Tibial nerve (tissue), 4 donors: ENCODE data around the gene SPTY2D1.

ENCODE experiments used
- EP300 ChIP-seq, 2 donors: sonication (generic); formaldehyde crosslinking; IDR thresholded peaks; one replicate each; pipeline ENCODE4 v1.6.1; 2017; ENCODE audit warnings: antibody characterized with exemption in 2 of 2, mild to moderate bottlenecking in 1 of 2
- POLR2A ChIP-seq, 2 donors: fragments of 450-650 bp; IDR thresholded peaks; one replicate each; pipeline ENCODE4 v1.6.1; 2017; ENCODE audit warnings: antibody characterized with exemption in 2 of 2, mild to moderate bottlenecking in 2 of 2, moderate library complexity in 2 of 2
- TF ChIP-seq, protein P1 (sequence below), 5 experiments: fragments of 200-600 bp in 3 of 5; fragments of 450-650 bp in 2 of 5; sonication (generic) in 3 of 5; IDR thresholded peaks; one replicate each; pipeline ENCODE4 v1.5.1; 2016 to 2019; ENCODE audit warnings: antibody characterized with exemption in 5 of 5, mild to moderate bottlenecking in 3 of 5, moderate library complexity in 2 of 5

DNA sequence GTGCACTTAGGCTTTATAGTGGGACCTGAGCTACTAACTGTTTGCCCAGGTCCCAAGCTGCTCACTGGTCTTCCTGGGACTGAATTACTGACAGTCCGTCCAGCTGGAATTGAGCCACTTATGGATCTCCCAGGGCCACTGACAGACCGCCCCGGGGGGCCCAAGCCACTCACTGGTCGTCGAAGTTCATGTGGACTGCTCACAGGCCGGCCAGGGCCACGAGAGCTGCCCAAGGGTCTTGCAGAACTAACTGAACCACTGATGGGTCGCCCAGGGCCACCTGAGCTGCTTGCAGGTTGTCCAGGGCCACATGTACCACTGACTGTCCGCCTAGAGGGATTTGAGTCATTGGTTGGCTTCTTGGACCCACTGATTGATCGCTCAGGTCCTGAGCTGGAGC, 19.5 kb downstream of the SPTY2D1 start:
- TF ChIP-seq, protein P1, sequence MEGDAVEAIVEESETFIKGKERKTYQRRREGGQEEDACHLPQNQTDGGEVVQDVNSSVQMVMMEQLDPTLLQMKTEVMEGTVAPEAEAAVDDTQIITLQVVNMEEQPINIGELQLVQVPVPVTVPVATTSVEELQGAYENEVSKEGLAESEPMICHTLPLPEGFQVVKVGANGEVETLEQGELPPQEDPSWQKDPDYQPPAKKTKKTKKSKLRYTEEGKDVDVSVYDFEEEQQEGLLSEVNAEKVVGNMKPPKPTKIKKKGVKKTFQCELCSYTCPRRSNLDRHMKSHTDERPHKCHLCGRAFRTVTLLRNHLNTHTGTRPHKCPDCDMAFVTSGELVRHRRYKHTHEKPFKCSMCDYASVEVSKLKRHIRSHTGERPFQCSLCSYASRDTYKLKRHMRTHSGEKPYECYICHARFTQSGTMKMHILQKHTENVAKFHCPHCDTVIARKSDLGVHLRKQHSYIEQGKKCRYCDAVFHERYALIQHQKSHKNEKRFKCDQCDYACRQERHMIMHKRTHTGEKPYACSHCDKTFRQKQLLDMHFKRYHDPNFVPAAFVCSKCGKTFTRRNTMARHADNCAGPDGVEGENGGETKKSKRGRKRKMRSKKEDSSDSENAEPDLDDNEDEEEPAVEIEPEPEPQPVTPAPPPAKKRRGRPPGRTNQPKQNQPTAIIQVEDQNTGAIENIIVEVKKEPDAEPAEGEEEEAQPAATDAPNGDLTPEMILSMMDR (IDR thresholded peaks at IDR 0.05) = no peak
- TF ChIP-seq POLR2A (IDR thresholded peaks at IDR 0.05) (no peak), EP300 (IDR thresholded peaks at IDR 0.05) (no peak)
